GM23248 (cell line): Measurements from ENCODE around the gene FSCN2. TPM values are rescaled to one million over a fixed set of nuclear protein-coding genes. Genes with fewer than 3 reads are reported as not detected.
A peak's percentile ranks its signal among the peaks of the same experiment; 100 is the strongest.

Source experiments
- DNase-seq: peaks from one replicate; pipeline ENCODE4 v3.0.0-alpha.2; 2015
- H2AFZ ChIP-seq: fragments of 200-600 bp; sonication (generic); 2 replicates; pipeline ENCODE4 v1.6.1; 2016; ENCODE audit warnings: antibody characterized with exemption
- H3F3A ChIP-seq: fragments of 200-600 bp; sonication (generic); 2 replicates; pipeline ENCODE4 v1.6.1; 2016; ENCODE audit warnings: mild to moderate bottlenecking, antibody characterized with exemption, mixed run types; ENCODE audit not compliant: insufficient read depth
- H3K27ac ChIP-seq: fragments of 200-600 bp; sonication (generic); 2 replicates; pipeline ENCODE4 v1.5.1; 2016; ENCODE audit warnings: mild to moderate bottlenecking
- H3K27me3 ChIP-seq: fragments of 200-600 bp; sonication (generic); replicated peaks from 2 replicates; pipeline ENCODE4 v1.6.1; 2016; ENCODE audit warnings: mild to moderate bottlenecking; ENCODE audit not compliant: insufficient read depth
- H3K36me3 ChIP-seq: fragments of 200-600 bp; sonication (generic); 2 replicates; pipeline ENCODE4 v1.6.1; 2016; ENCODE audit warnings: low read depth, mild to moderate bottlenecking
- H3K4me1 ChIP-seq: fragments of 200-600 bp; sonication (generic); 2 replicates; pipeline ENCODE4 v1.6.1; 2016; ENCODE audit warnings: mild to moderate bottlenecking; ENCODE audit not compliant: insufficient read depth
- H3K4me2 ChIP-seq: fragments of 200-600 bp; sonication (generic); one replicate; pipeline ENCODE4 v1.6.1; 2016; ENCODE audit warnings: mild to moderate bottlenecking; ENCODE audit not compliant: unreplicated experiment
- H3K4me3 ChIP-seq: fragments of 200-600 bp; sonication (generic); 2 replicates; pipeline ENCODE4 v1.5.1; 2016; ENCODE audit warnings: mild to moderate bottlenecking
- H3K79me2 ChIP-seq: fragments of 200-600 bp; sonication (generic); 2 replicates; pipeline ENCODE4 v1.6.1; 2016; ENCODE audit warnings: mild to moderate bottlenecking; ENCODE audit not compliant: insufficient read depth
- H3K9ac ChIP-seq: fragments of 200-600 bp; sonication (generic); 2 replicates; pipeline ENCODE4 v1.6.1; 2016; ENCODE audit warnings: mild to moderate bottlenecking
- H3K9me2 ChIP-seq: fragments of 200-600 bp; sonication (generic); 2 replicates; pipeline ENCODE4 v1.6.1; 2016; ENCODE audit warnings: mixed run types, mild to moderate bottlenecking, moderate library complexity; ENCODE audit not compliant: insufficient read depth
- H3K9me3 ChIP-seq: fragments of 200-600 bp; sonication (generic); one replicate; pipeline ENCODE4 v1.6.1; 2017; ENCODE audit warnings: low read depth
- H4K20me1 ChIP-seq: fragments of 200-600 bp; sonication (generic); 2 replicates; pipeline ENCODE4 v1.6.0; 2016; ENCODE audit not compliant: insufficient read depth
- EZH2 ChIP-seq: fragments of 200-600 bp; sonication (generic); IDR thresholded peaks from 2 replicates; pipeline ENCODE4 v1.6.1; 2018; ENCODE audit warnings: antibody characterized with exemption, mild to moderate bottlenecking; ENCODE audit not compliant: insufficient read depth, poor library complexity, severe bottlenecking
- EZH2phosphoT487 ChIP-seq: fragments of 200-600 bp; sonication (generic); IDR thresholded peaks from 2 replicates; pipeline ENCODE4 v1.6.1; 2018; ENCODE audit warnings: antibody characterized with exemption, moderate library complexity, mild to moderate bottlenecking, low read depth; ENCODE audit not compliant: insufficient read depth
- WGBS, 2 experiments: methylation state at CpG; one replicate each; pipeline ENCODE4 v1.1.6; 2015 to 2017; ENCODE audit warnings: low lambda C conversion rate in 2 of 2, low coverage in 1 of 2; ENCODE audit errors: missing lambda C conversion rate in 2 of 2; 5-methylcytosine and 5-hydroxymethylcytosine counted together
- in situ Hi-C: fragments of 300-500 bp; cut with MboI; formaldehyde crosslinking; loops from 2 replicates; pipeline ENCODE4 v1.15.0; 2020
- polyA plus RNA-seq: library from polyadenylated mRNA; unstranded; fragments of >200 nt; fragmentation: Nextera tagmentation; extraction: Ambion mirVana; gene quantifications from 2 replicates; pipeline ENCODE4 v1.2.1, GENCODE V29; 2016
- total RNA-seq: library from RNA; depleted of rRNA; stranded (reverse); fragments of >200 nt; shearing (Covaris generic); gene quantifications from 2 replicates; pipeline ENCODE4 v1.2.3, GENCODE V29; 2014

The FSCN2 gene
- total and polyA plus RNA-seq, 2 experiments from 2014 or later = 0.48 to 3.2 TPM

GRCh38 chr17:81579821-81580321 is 51.7 kb downstream of the FSCN2 start:
- in situ Hi-C loops = no loop called here
- no peaks in the 10 kb centered on the region for H3K27me3 ChIP-seq
- H3K27ac ChIP-seq = peak overlapping the region; percentile 59
- no peaks in the 10 kb centered on the region for H4K20me1 ChIP-seq
- no peak for TF ChIP-seq EZH2
- no peak for TF ChIP-seq EZH2phosphoT487
- peaks cover 53% of the 10 kb centered on the region for H3F3A ChIP-seq
- peak; percentile 94 for DNase-seq
- no peaks in the 10 kb centered on the region for H3K9me2 ChIP-seq
- H3K4me2 ChIP-seq = peak overlapping the region; percentile 50
- H3K9ac ChIP-seq = peak overlapping the region; percentile 35
- H3K9me3 ChIP-seq = no peaks in the 10 kb centered on the region
- H3K79me2 ChIP-seq = peaks cover 57% of the 10 kb centered on the region
- peaks cover 60% of the 10 kb centered on the region for H3K4me1 ChIP-seq
- H3K4me3 ChIP-seq = no peak overlapping the region
- no peak overlapping the region for H2AFZ ChIP-seq
- 57 to 60% methylated on average over 10 of the region's 10 CpGs for WGBS, 2 experiments
- H3K36me3 ChIP-seq = peaks cover 25% of the 10 kb centered on the region

GRCh38 chr17:81580481-81580880 is 52.3 kb downstream of the FSCN2 start:
- H3K4me2 ChIP-seq = peak overlapping the region; percentile 50
- H3K4me3 ChIP-seq = no peak overlapping the region
- H3K27ac ChIP-seq = peak overlapping the region; percentile 59
- peaks cover 53% of the 10 kb centered on the region for H3F3A ChIP-seq
- H3K79me2 ChIP-seq = peaks cover 51% of the 10 kb centered on the region
- H3K9me2 ChIP-seq = no peaks in the 10 kb centered on the region
- H3K4me1 ChIP-seq = peaks cover 60% of the 10 kb centered on the region
- in situ Hi-C loops = no loop called here
- no peak overlapping the region for H3K9ac ChIP-seq
- no peak for DNase-seq
- no peaks in the 10 kb centered on the region for H4K20me1 ChIP-seq
- WGBS, 2 experiments = 96 to 98% methylated on average over 6 of the region's 6 CpGs
- no peaks in the 10 kb centered on the region for H3K27me3 ChIP-seq
- no peak overlapping the region for H2AFZ ChIP-seq
- peaks cover 30% of the 10 kb centered on the region for H3K36me3 ChIP-seq
- TF ChIP-seq EZH2phosphoT487 (no peak), EZH2 (no peak)
- H3K9me3 ChIP-seq = no peaks in the 10 kb centered on the region

- Histone ChIP-seq H3K9me2 (no peaks in the 10 kb centered on the region), H3K36me3 (peaks cover 34% of the 10 kb centered on the region), H3K9me3 (no peaks in the 10 kb centered on the region), H3K4me1 (peaks cover 50% of the 10 kb centered on the region), H3K9ac (no peak overlapping the region), H3K27ac (peak overlapping the region; percentile 77), H3K4me3 (no peak overlapping the region), H3K27me3 (no peaks in the 10 kb centered on the region), H3F3A (peaks cover 46% of the 10 kb centered on the region), H2AFZ (no peak overlapping the region), H3K4me2 (no peak overlapping the region), H3K79me2 (peaks cover 46% of the 10 kb centered on the region), H4K20me1 (no peaks in the 10 kb centered on the region)
- DNase-seq = no peak
- in situ Hi-C loops = no loop called here
- no peak for TF ChIP-seq EZH2phosphoT487
- no peak for TF ChIP-seq EZH2
- 56 to 61% methylated on average over 8 of the region's 8 CpGs for WGBS, 2 experiments
Observed at GRCh38 chr17:81581758-81582157, 53.6 kb downstream of the FSCN2 start.

- Histone ChIP-seq H3K36me3 (peaks cover 40% of the 10 kb centered on the region), H3K4me1 (peaks cover 44% of the 10 kb centered on the region), H3K27me3 (no peaks in the 10 kb centered on the region), H2AFZ (no peak overlapping the region), H3K9me2 (no peaks in the 10 kb centered on the region), H3K79me2 (peaks cover 51% of the 10 kb centered on the region), H3K27ac (peak overlapping the region; percentile 77), H3K4me3 (no peak overlapping the region), H3K9ac (peak overlapping the region; percentile 23; the same call in 1 of the 2 replicates), H4K20me1 (no peaks in the 10 kb centered on the region), H3K4me2 (peak overlapping the region; percentile 10), H3K9me3 (no peaks in the 10 kb centered on the region), H3F3A (peaks cover 40% of the 10 kb centered on the region)
- in situ Hi-C loops = no loop called here
- WGBS, 2 experiments = 26 to 29% methylated on average over 5 of the region's 5 CpGs
- peak; percentile 88 for DNase-seq
- TF ChIP-seq EZH2 (no peak), EZH2phosphoT487 (no peak)
Observed at GRCh38 chr17:81582341-81582740, 54.2 kb downstream of the FSCN2 start.
